HepG2 (cell line): ENCODE measurements around the gene TNRC18. TPM values are rescaled to one million over a fixed set of nuclear protein-coding genes. Genes with fewer than 3 reads are reported as not detected.
A peak's percentile ranks its signal among the peaks of the same experiment; 100 is the strongest.

Experiments used
- ATRX ChIP-seq: sonication (generic); formaldehyde crosslinking; IDR thresholded peaks from 2 replicates; pipeline ENCODE4 v1.4.0; 2020; ENCODE audit warnings: missing genetic modification reagents, borderline replicate concordance
- DPF2 ChIP-seq: sonication (generic); formaldehyde crosslinking; IDR thresholded peaks from 2 replicates; pipeline ENCODE4 v1.4.0; 2020; ENCODE audit warnings: mild to moderate bottlenecking, low read depth, missing genetic modification reagents, borderline replicate concordance
- DR1 ChIP-seq: sonication (generic); formaldehyde crosslinking; IDR thresholded peaks from 2 replicates; pipeline ENCODE4 v1.8.0; 2021; ENCODE audit warnings: mild to moderate bottlenecking, missing genetic modification reagents, inconsistent platforms
- HNRNPUL1 ChIP-seq: fragments of 200-400 bp; formaldehyde crosslinking; IDR thresholded peaks from 2 replicates; pipeline ENCODE4 v1.6.1; 2017; ENCODE audit warnings: low read depth, mild to moderate bottlenecking, low read length, moderate library complexity
- KDM3A ChIP-seq: IDR thresholded peaks from 2 replicates; pipeline ENCODE4 v1.6.1; 2018; ENCODE audit warnings: low read depth, missing compliant biosample characterization
- MBD4 ChIP-seq: IDR thresholded peaks from 2 replicates; pipeline ENCODE4 v1.6.1; 2012; ENCODE audit warnings: low read length, inconsistent platforms, borderline replicate concordance
- MBNL3 ChIP-seq: fragments of 250-450 bp; sonication (Bioruptor Pico); conservative IDR thresholded peaks from 2 replicates; pipeline ENCODE4 v1.8.0; 2022; ENCODE audit warnings: mild to moderate bottlenecking, inconsistent platforms
- RELA ChIP-seq: sonication (generic); formaldehyde crosslinking; IDR thresholded peaks from 2 replicates; pipeline ENCODE4 v1.4.0; 2020; ENCODE audit warnings: missing genetic modification reagents
- TBP ChIP-seq: sonication (generic); formaldehyde crosslinking; IDR thresholded peaks from 2 replicates; pipeline ENCODE4 v1.5.0; 2020; ENCODE audit warnings: missing genetic modification reagents
- ZFP62 ChIP-seq: sonication (generic); formaldehyde crosslinking; IDR thresholded peaks from 2 replicates; pipeline ENCODE4 v1.4.0; 2020; ENCODE audit warnings: missing genetic modification reagents
- ZNF326 ChIP-seq: sonication (generic); formaldehyde crosslinking; IDR thresholded peaks from 2 replicates; pipeline ENCODE4 v1.4.0; 2020; ENCODE audit warnings: missing genetic modification reagents, borderline replicate concordance
- ZNF562 ChIP-seq: sonication (generic); formaldehyde crosslinking; IDR thresholded peaks from 2 replicates; pipeline ENCODE4 v1.8.0; 2022; ENCODE audit warnings: missing genetic modification reagents, borderline replicate concordance
- ZNF570 ChIP-seq: sonication (generic); formaldehyde crosslinking; IDR thresholded peaks from 2 replicates; pipeline ENCODE4 v1.4.0; 2020; ENCODE audit warnings: mild to moderate bottlenecking, missing genetic modification reagents, borderline replicate concordance
- ZNF614 ChIP-seq: IDR thresholded peaks from 2 replicates; pipeline ENCODE4 v1.6.1; 2018; ENCODE audit warnings: missing biosample characterization, missing genetic modification reagents, inconsistent platforms, borderline replicate concordance
- polyA plus RNA-seq, 8 experiments: library from polyadenylated mRNA; depleted of rRNA in 3 of 8; stranded (reverse) in 7 of 8; unstranded in 1 of 8; fragments of >200 nt; fragmentation: Illumina TruSeq in 4 of 8; extraction: Trizol in 4 of 8; gene quantifications; 2 replicates each; pipeline versions ENCODE4 v1.2.1 to v1.2.3, GENCODE V29; 2011 to 2016; ENCODE audit warnings: low read depth in 4 of 8, missing spikeins in 1 of 8, mixed read lengths in 1 of 8; ENCODE audit not compliant: insufficient read depth in 1 of 8
- total RNA-seq, 5 experiments: library from RNA; depleted of rRNA; stranded (reverse); fragments of >200 nt; fragmentation: Illumina TruSeq; extraction: Trizol; gene quantifications; 2 replicates each; pipeline ENCODE4 v1.2.3, GENCODE V29; 2016; ENCODE audit warnings: low read depth in 1 of 5
- TF ChIP-seq, protein P1 (sequence below): IDR thresholded peaks from 2 replicates; pipeline ENCODE4 v1.6.1; 2016; ENCODE audit warnings: low read depth, missing genetic modification reagents, missing compliant biosample characterization
- TF ChIP-seq, protein P2 (sequence below): sonication (generic); formaldehyde crosslinking; IDR thresholded peaks from 2 replicates; pipeline ENCODE4 v1.8.1; 2023; ENCODE audit warnings: missing genetic modification reagents, inconsistent platforms, borderline replicate concordance
- TF ChIP-seq, protein P3 (sequence below): sonication (generic); formaldehyde crosslinking; IDR thresholded peaks from 2 replicates; pipeline ENCODE4 v1.4.0; 2020; ENCODE audit warnings: missing genetic modification reagents
- TF ChIP-seq, protein P4 (sequence below): sonication (generic); formaldehyde crosslinking; conservative IDR thresholded peaks from 2 replicates; pipeline ENCODE4 v1.4.0; 2020; ENCODE audit warnings: mild to moderate bottlenecking, missing genetic modification reagents, moderate library complexity

Gene TNRC18
- total and polyA plus RNA-seq, 2 of the 13 experiments (the other 11 are each of a cell fraction or from before 2014, with no cell fraction given): 11.7 to 17.4 TPM

DNA sequence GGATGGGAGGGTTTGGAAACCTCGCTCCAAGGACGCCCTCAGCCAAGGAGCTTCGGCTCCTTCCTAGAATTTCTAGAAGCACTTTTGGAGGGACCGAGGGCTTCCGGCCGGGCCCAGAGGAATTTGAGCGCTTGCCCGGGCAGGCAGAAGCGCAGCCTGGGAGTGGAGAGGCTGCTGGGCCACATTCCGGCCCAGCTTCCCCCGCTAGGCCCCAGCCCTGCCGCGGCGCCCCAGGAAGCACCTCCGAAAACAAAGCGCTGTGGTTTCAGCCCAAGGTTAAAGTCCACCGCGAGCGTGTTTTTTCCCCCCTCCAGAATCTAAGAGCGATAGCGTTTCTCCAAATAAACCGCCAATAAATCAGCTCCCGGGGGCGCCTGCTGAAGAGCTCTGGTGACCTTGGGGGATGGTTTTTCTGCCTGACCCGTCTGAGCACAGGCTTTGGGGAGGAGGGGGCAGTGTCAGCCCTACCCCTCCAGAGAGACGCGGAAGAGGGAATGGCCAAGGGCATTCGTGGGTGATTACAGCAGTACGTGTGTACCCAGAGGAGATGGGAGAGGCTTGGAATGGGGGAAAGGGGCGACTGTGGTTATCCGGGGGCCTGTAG, 5.7 kb upstream of the TNRC18 start (continued):
- TF ChIP-seq, protein P1, sequence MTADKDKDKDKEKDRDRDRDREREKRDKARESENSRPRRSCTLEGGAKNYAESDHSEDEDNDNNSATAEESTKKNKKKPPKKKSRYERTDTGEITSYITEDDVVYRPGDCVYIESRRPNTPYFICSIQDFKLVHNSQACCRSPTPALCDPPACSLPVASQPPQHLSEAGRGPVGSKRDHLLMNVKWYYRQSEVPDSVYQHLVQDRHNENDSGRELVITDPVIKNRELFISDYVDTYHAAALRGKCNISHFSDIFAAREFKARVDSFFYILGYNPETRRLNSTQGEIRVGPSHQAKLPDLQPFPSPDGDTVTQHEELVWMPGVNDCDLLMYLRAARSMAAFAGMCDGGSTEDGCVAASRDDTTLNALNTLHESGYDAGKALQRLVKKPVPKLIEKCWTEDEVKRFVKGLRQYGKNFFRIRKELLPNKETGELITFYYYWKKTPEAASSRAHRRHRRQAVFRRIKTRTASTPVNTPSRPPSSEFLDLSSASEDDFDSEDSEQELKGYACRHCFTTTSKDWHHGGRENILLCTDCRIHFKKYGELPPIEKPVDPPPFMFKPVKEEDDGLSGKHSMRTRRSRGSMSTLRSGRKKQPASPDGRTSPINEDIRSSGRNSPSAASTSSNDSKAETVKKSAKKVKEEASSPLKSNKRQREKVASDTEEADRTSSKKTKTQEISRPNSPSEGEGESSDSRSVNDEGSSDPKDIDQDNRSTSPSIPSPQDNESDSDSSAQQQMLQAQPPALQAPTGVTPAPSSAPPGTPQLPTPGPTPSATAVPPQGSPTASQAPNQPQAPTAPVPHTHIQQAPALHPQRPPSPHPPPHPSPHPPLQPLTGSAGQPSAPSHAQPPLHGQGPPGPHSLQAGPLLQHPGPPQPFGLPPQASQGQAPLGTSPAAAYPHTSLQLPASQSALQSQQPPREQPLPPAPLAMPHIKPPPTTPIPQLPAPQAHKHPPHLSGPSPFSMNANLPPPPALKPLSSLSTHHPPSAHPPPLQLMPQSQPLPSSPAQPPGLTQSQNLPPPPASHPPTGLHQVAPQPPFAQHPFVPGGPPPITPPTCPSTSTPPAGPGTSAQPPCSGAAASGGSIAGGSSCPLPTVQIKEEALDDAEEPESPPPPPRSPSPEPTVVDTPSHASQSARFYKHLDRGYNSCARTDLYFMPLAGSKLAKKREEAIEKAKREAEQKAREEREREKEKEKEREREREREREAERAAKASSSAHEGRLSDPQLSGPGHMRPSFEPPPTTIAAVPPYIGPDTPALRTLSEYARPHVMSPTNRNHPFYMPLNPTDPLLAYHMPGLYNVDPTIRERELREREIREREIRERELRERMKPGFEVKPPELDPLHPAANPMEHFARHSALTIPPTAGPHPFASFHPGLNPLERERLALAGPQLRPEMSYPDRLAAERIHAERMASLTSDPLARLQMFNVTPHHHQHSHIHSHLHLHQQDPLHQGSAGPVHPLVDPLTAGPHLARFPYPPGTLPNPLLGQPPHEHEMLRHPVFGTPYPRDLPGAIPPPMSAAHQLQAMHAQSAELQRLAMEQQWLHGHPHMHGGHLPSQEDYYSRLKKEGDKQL (CRISPR knock-in tag): peak; percentile 56; the same call in 1 of the 2 replicates
- TF ChIP-seq DR1 (CRISPR knock-in tag) (peak; percentile 36; the same call in 1 of the 2 replicates), ZFP62 (CRISPR knock-in tag) (no peak), ZNF570 (CRISPR knock-in tag) (no peak), ZNF562 (CRISPR knock-in tag) (no peak), KDM3A (CRISPR knock-in tag) (peak; percentile 31; the same call in 1 of the 2 replicates), RELA (no peak), ATRX (CRISPR knock-in tag) (no peak), TBP (no peak), MBNL3 (no peak), DPF2 (no peak; the same call in 1 of the 2 replicates), MBD4 (no peak), HNRNPUL1 (no peak), ZNF326 (peak; percentile 86; the same call in 1 of the 2 replicates), ZNF614 (no peak)
- TF ChIP-seq, protein P2, sequence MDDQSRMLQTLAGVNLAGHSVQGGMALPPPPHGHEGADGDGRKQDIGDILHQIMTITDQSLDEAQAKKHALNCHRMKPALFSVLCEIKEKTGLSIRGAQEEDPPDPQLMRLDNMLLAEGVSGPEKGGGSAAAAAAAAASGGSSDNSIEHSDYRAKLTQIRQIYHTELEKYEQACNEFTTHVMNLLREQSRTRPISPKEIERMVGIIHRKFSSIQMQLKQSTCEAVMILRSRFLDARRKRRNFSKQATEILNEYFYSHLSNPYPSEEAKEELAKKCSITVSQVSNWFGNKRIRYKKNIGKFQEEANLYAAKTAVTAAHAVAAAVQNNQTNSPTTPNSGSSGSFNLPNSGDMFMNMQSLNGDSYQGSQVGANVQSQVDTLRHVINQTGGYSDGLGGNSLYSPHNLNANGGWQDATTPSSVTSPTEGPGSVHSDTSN (CRISPR knock-in tag): no peak
- TF ChIP-seq, protein P3, sequence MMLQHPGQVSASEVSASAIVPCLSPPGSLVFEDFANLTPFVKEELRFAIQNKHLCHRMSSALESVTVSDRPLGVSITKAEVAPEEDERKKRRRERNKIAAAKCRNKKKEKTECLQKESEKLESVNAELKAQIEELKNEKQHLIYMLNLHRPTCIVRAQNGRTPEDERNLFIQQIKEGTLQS (CRISPR knock-in tag): no peak
- TF ChIP-seq, protein P4, sequence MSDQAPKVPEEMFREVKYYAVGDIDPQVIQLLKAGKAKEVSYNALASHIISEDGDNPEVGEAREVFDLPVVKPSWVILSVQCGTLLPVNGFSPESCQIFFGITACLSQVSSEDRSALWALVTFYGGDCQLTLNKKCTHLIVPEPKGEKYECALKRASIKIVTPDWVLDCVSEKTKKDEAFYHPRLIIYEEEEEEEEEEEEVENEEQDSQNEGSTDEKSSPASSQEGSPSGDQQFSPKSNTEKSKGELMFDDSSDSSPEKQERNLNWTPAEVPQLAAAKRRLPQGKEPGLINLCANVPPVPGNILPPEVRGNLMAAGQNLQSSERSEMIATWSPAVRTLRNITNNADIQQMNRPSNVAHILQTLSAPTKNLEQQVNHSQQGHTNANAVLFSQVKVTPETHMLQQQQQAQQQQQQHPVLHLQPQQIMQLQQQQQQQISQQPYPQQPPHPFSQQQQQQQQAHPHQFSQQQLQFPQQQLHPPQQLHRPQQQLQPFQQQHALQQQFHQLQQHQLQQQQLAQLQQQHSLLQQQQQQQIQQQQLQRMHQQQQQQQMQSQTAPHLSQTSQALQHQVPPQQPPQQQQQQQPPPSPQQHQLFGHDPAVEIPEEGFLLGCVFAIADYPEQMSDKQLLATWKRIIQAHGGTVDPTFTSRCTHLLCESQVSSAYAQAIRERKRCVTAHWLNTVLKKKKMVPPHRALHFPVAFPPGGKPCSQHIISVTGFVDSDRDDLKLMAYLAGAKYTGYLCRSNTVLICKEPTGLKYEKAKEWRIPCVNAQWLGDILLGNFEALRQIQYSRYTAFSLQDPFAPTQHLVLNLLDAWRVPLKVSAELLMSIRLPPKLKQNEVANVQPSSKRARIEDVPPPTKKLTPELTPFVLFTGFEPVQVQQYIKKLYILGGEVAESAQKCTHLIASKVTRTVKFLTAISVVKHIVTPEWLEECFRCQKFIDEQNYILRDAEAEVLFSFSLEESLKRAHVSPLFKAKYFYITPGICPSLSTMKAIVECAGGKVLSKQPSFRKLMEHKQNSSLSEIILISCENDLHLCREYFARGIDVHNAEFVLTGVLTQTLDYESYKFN (CRISPR knock-in tag): peak; percentile 88
